GM21619 (cell line): ENCODE measurements around the gene FAIM2.

ENCODE experiments used
- ATAC-seq: cut with Tn5 transposase; IDR thresholded peaks from one replicate; pipeline ENCODE4 v1.9.1; 2021; ENCODE audit not compliant: unreplicated experiment

Gene FAIM2

GRCh38 chr12:49920241-49920914, 16.7 kb upstream of the FAIM2 start:
- no peak for ATAC-seq

DNA sequence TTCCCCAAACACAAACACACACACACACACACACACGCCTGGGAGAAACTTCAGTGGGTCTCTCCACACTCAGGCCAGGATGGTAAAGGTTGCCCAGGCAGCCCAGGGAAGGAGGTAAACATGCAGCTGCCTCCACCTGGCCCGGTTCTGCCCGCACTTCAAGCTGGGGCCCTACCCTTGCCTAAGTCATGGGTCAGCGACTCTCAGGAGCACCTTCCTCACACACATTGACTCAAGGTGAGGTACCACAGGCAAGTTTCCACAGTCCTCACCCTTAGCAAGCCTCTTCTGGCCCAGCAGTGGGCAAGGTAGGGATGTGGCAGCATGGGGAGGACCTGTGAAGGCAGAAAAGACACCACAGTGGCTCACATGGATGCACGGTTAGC, 14.1 kb upstream of the FAIM2 start:
- no peak for ATAC-seq

DNA sequence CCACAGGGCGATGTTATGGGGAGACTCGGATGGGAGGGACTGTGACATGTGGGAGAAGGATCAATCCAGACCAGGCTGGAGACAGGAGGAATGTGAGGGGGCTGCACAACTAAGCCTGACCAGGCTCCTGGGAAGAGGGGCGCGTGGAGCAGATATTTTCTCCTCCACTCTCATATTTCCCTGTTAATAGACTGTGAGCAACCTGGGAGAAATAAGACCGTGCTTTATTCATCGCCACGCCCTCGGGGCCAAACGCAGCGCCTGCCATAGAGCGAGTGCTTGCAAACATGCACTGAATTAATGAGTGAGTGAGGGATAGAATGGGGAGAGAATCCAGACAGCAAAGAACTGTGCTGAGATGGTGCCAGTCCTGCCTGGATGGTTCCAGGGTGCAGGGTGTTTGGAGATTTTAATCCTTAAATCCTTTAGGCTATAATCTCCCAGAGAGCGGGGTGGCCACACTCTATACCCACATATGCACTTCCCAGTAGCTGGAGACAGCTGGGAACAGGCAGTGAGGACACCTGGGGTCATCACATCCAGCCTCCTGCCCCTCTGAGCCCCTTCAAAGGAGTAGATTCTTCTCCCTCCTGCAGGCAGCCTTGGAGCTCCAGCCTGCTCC, 13.6 kb upstream of the FAIM2 start:
- no peak for ATAC-seq

DNA sequence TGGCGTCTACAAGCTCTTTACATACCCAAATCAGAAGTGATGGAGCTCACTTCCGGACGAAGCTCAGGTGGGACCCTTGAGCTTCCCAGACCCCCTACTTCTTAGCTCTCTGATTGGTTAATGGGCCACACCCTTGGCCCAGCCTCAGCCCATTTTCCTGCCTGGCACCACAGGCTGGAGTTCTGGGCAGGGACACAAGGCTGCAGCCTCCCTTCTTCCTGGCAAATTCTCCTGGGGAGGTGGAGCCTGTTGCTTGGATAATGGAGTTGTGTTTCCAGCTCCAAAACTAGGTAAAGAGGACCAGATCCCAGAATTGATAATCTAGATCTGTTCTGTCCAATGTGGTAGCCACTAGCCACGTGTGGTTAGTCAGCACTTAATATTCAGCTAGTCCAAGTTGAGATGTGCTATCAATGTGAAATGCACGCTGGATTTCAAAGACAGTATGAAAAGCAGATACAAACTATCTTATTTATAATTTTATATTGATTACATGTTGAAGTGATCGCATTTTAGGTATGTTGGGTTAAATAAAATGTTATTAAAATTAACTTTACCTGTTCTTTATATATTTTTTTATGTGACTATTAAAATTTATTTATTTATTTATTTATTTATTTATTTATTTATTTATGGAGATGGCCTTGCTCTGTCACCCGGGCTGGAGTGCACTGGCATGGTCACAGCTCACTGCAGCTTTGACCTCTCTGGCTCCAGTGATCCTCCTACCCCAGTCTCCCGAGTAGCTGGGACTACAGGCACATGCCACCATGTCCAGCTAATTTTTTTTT, 12.6 kb upstream of the FAIM2 start:
- ATAC-seq, result no peak

GRCh38 chr12:49912345-49913255, 8.9 kb upstream of the FAIM2 start:
- no peak for ATAC-seq

GRCh38 chr12:49911213-49911605, 7.5 kb upstream of the FAIM2 start:
- no peak for ATAC-seq

GRCh38 chr12:49910331-49911212, 6.9 kb upstream of the FAIM2 start:
- ATAC-seq, result no peak

DNA sequence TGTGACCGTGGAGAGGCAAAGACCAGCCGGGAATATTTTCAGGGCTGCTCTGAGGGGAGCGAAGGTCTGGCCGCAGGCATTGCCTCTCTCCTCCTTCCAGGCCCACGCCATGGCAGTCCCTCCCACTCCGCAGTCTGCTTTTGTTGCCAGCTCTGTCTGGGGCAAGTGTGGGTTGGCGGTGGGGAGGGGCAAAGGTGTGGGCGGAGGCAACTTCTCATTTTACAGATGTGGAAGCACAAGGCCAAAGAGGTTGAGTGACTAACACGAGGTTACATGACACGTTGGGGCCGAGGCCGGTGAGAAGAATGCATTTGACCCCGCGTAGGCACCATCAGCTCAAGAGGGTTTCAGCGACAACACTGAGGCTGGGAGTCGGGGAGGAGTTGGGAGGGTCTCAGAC, 6.1 kb upstream of the FAIM2 start:
- ATAC-seq, result no peak

GRCh38 chr12:49909356-49909755, 5.7 kb upstream of the FAIM2 start:
- no peak for ATAC-seq

- no peak for ATAC-seq
These were observed 3.7 kb upstream of the FAIM2 start for GRCh38 chr12:49907352-49907751.

GRCh38 chr12:49905718-49906314, 2.1 kb upstream of the FAIM2 start:
- no peak for ATAC-seq

GRCh38 chr12:49904601-49905000, 901 bp upstream of the FAIM2 start:
- ATAC-seq, result no peak

- no peak for ATAC-seq
These were observed 375 bp downstream of the FAIM2 start for GRCh38 chr12:49903351-49903699.

GRCh38 chr12:49902399-49903350, 1.0 kb downstream of the FAIM2 start:
- no peak for ATAC-seq

- ATAC-seq, result no peak
These were observed 1.7 kb downstream of the FAIM2 start for GRCh38 chr12:49901986-49902385.

DNA sequence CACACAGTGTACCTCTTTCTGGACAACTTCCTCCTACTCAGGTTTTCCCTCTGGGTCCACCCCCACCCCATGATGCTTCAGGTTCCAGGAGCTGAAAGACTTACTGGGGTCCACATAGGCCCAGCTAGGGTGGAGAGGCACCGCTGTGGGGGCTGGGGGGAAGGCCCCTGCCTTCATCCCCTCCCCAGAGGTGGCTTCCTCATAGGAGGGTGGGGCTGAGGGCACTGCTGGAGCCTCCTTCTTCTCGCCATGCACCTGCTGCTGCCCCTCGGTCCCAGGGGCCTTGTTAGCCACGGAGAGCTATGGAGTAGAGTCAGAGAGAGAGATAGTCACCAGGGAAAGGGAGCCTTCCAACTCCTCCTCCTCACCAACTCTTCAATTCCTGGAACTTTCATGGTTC, 2.7 kb downstream of the FAIM2 start:
- ATAC-seq, result no peak

DNA sequence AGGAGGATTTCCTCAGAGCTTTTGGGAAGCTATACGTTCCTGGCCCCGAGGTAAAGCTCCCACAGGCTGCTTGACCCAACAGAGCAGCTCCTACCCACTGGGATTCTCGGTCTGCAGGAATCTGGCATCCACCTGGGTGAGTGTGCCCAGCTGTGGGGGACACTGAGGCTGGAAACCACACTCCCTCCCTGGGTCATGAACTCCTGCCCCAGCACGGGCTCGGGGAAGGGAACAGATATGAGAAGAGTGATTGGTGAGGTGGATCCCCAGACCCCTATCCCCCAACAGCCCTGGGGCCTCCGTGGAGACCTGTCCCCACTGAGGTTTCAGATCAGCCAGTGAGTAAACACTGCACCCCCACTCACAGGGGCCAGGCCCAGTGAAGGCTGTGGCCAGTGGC, 3.3 kb downstream of the FAIM2 start:
- no peak for ATAC-seq

- ATAC-seq, result no peak
These were observed 3.8 kb downstream of the FAIM2 start for GRCh38 chr12:49899921-49900320.
